ENCODE results near the gene HMCN1. TPM values are rescaled to one million over a fixed set of nuclear protein-coding genes. Genes with fewer than 3 reads are reported as not detected.

The HMCN1 gene
- total and polyA plus RNA-seq, 2 donors (not counting 1 experiment from before 2014, with no cell fraction given), result 6.8 to 21.0 TPM

GRCh38 chr1:186059311-186059710, 325.1 kb downstream of the HMCN1 start:
- H3K79me2 ChIP-seq (ENCODE audit: control insufficient read depth, insufficient read depth, low read length), result no peaks in the 10 kb centered on the region
- H3K27ac ChIP-seq (ENCODE audit: insufficient read depth, low read length), result no peak overlapping the region
- no peak overlapping the region for H3K4me3 ChIP-seq (replicated peaks in 1 of 4; ENCODE audit: control extremely low read depth in 1 of 4, insufficient read depth in 1 of 4, low read depth in 3 of 4, low read length in 4 of 4)
- H3K9me3 ChIP-seq (ENCODE audit: control insufficient read depth, insufficient read depth, low read depth, low read length), result no peaks in the 10 kb centered on the region
- H3K4me1 ChIP-seq (ENCODE audit: control insufficient read depth, extremely low read depth, insufficient read depth, low read length), result no peaks in the 10 kb centered on the region
- no peak for TF ChIP-seq CTCF (conservative IDR thresholded peaks at IDR 0.05 in 1 of 2, IDR thresholded peaks at IDR 0.05 in 1 of 2; ENCODE audit: low read depth in 1 of 2, low read length in 2 of 2)
- TF ChIP-seq EZH2 (IDR thresholded peaks at IDR 0.05; ENCODE audit: low read length, missing control alignments), result no peak
- peak; percentile 13 to 16 for DNase-seq (ENCODE audit: low read depth in 2 of 2)
- no peaks in the 10 kb centered on the region for H3K36me3 ChIP-seq (ENCODE audit: control insufficient read depth, insufficient read depth, low read length)
- H3K9ac ChIP-seq (ENCODE audit: insufficient read depth, low read length), result no peak overlapping the region
- no peaks in the 10 kb centered on the region for H3K27me3 ChIP-seq (ENCODE audit: control insufficient read depth, insufficient read depth, low read length)
- no peaks in the 10 kb centered on the region for H4K20me1 ChIP-seq (ENCODE audit: control insufficient read depth, extremely low read depth, insufficient read depth, low read length)
- no peak overlapping the region for H2AFZ ChIP-seq (ENCODE audit: low read length)
- no peak overlapping the region for H3K4me2 ChIP-seq (ENCODE audit: extremely low read depth, insufficient read depth, low read length)

GRCh38 chr1:186059752-186060151, 325.6 kb downstream of the HMCN1 start:
- TF ChIP-seq CTCF (conservative IDR thresholded peaks at IDR 0.05 in 1 of 2, IDR thresholded peaks at IDR 0.05 in 1 of 2; ENCODE audit: low read depth in 1 of 2, low read length in 2 of 2) (no peak), EZH2 (IDR thresholded peaks at IDR 0.05; ENCODE audit: low read length, missing control alignments) (no peak)
- no peaks in the 10 kb centered on the region for H3K9me3 ChIP-seq (ENCODE audit: control insufficient read depth, insufficient read depth, low read depth, low read length)
- peak in 1 of 2 donors; percentile 26 for DNase-seq (ENCODE audit: low read depth in 2 of 2)

GRCh38 chr1:186060226-186060625, 326.0 kb downstream of the HMCN1 start:
- H3K9ac ChIP-seq (ENCODE audit: insufficient read depth, low read length), result no peak overlapping the region
- no peak overlapping the region for H2AFZ ChIP-seq (ENCODE audit: low read length)
- DNase-seq (ENCODE audit: low read depth in 2 of 2), result no peak
- no peak overlapping the region for H3K27ac ChIP-seq (ENCODE audit: insufficient read depth, low read length)
- H3K9me3 ChIP-seq (ENCODE audit: control insufficient read depth, insufficient read depth, low read depth, low read length), result no peaks in the 10 kb centered on the region
- no peaks in the 10 kb centered on the region for H3K27me3 ChIP-seq (ENCODE audit: control insufficient read depth, insufficient read depth, low read length)
- TF ChIP-seq EZH2 (IDR thresholded peaks at IDR 0.05; ENCODE audit: low read length, missing control alignments), result no peak
- TF ChIP-seq CTCF (conservative IDR thresholded peaks at IDR 0.05 in 1 of 2, IDR thresholded peaks at IDR 0.05 in 1 of 2; ENCODE audit: low read depth in 1 of 2, low read length in 2 of 2), result no peak
- no peak overlapping the region for H3K4me3 ChIP-seq (replicated peaks in 1 of 4; ENCODE audit: control extremely low read depth in 1 of 4, insufficient read depth in 1 of 4, low read depth in 3 of 4, low read length in 4 of 4)
- no peaks in the 10 kb centered on the region for H3K79me2 ChIP-seq (ENCODE audit: control insufficient read depth, insufficient read depth, low read length)
- H3K4me2 ChIP-seq (ENCODE audit: extremely low read depth, insufficient read depth, low read length), result no peak overlapping the region
- no peaks in the 10 kb centered on the region for H3K36me3 ChIP-seq (ENCODE audit: control insufficient read depth, insufficient read depth, low read length)
- no peaks in the 10 kb centered on the region for H3K4me1 ChIP-seq (ENCODE audit: control insufficient read depth, extremely low read depth, insufficient read depth, low read length)
- H4K20me1 ChIP-seq (ENCODE audit: control insufficient read depth, extremely low read depth, insufficient read depth, low read length), result no peaks in the 10 kb centered on the region

More at GRCh38 chr1:186059752-186060151, 325.6 kb downstream of the HMCN1 start:
- Histone ChIP-seq H2AFZ (ENCODE audit: low read length) (no peak overlapping the region), H3K4me2 (ENCODE audit: extremely low read depth, insufficient read depth, low read length) (no peak overlapping the region), H3K79me2 (ENCODE audit: control insufficient read depth, insufficient read depth, low read length) (no peaks in the 10 kb centered on the region), H3K27me3 (ENCODE audit: control insufficient read depth, insufficient read depth, low read length) (no peaks in the 10 kb centered on the region), H3K36me3 (ENCODE audit: control insufficient read depth, insufficient read depth, low read length) (no peaks in the 10 kb centered on the region), H3K4me1 (ENCODE audit: control insufficient read depth, extremely low read depth, insufficient read depth, low read length) (no peaks in the 10 kb centered on the region), H3K9ac (ENCODE audit: insufficient read depth, low read length) (no peak overlapping the region), H3K4me3 (replicated peaks in 1 of 4; ENCODE audit: control extremely low read depth in 1 of 4, insufficient read depth in 1 of 4, low read depth in 3 of 4, low read length in 4 of 4) (no peak overlapping the region), H4K20me1 (ENCODE audit: control insufficient read depth, extremely low read depth, insufficient read depth, low read length) (no peaks in the 10 kb centered on the region), H3K27ac (ENCODE audit: insufficient read depth, low read length) (no peak overlapping the region)
